Uterus (tissue), 4 donors: ENCODE data around the gene MGST2. TPM values are rescaled to one million over a fixed set of nuclear protein-coding genes. Genes with fewer than 3 reads are reported as not detected.

Experiments
- DNase-seq, 2 donors: peaks; one replicate each; pipeline ENCODE4 v3.0.0-alpha.2; 2019 to 2020
- H3K27ac ChIP-seq, 2 donors: fragments of 200-600 bp; sonication (generic); 1 replicate in 1 of 2; 2 replicates in 1 of 2; pipeline ENCODE4 v1.5.1; 2016 to 2018
- H3K27me3 ChIP-seq, 2 donors: fragments of 200-600 bp; sonication (generic); one replicate each; pipeline ENCODE4 v1.5.1; 2018 to 2019; ENCODE audit warnings: control low read depth in 1 of 2
- H3K36me3 ChIP-seq, 2 donors: fragments of 200-600 bp; sonication (generic); one replicate each; pipeline ENCODE4 v1.5.1; 2019; ENCODE audit warnings: control low read depth in 1 of 2
- H3K4me1 ChIP-seq, 2 donors: fragments of 200-600 bp; sonication (generic); one replicate each; pipeline ENCODE4 v1.5.1; 2018 to 2019; ENCODE audit warnings: control low read depth in 1 of 2
- H3K4me3 ChIP-seq, 2 donors: fragments of 200-600 bp; sonication (generic); 1 replicate in 1 of 2; 2 replicates in 1 of 2; pipeline ENCODE4 v1.5.1; 2018 to 2019; ENCODE audit warnings: mild to moderate bottlenecking in 1 of 2
- H3K9me3 ChIP-seq, 2 donors: fragments of 200-600 bp; sonication (generic); one replicate each; pipeline ENCODE4 v1.5.1; 2019; ENCODE audit warnings: control low read depth in 1 of 2
- POLR2A ChIP-seq, 2 donors: fragments of 450-650 bp; IDR thresholded peaks; one replicate each; pipeline ENCODE4 v1.6.1; 2016; ENCODE audit warnings: antibody characterized with exemption in 2 of 2, mild to moderate bottlenecking in 1 of 2, moderate library complexity in 1 of 2
- intact Hi-C: fragments of 100-400 bp; cut with DNase I; formaldehyde crosslinking; loops from one replicate; pipeline ENCODE4 v1.15.1; 2023; ENCODE audit warnings: low total_unique reads
- total RNA-seq, 4 donors: library from RNA; depleted of rRNA in 3 of 4; stranded (reverse); fragments of >200 nt in 3 of 4; gene quantifications; one replicate each; pipeline versions ENCODE4 v1.1.0 to v1.2.4, GENCODE V29; 2014 to 2023
- TF ChIP-seq, protein P1 (sequence below), 4 experiments: fragments of 200-600 bp in 2 of 4; fragments of 450-650 bp in 2 of 4; sonication (generic) in 2 of 4; IDR thresholded peaks; one replicate each; pipeline ENCODE4 v1.5.1; 2016 to 2019; ENCODE audit warnings: antibody characterized with exemption in 4 of 4, mild to moderate bottlenecking in 2 of 4, moderate library complexity in 1 of 4
- donor health status: DM: yes; HTN: yes; CAD: no.

The MGST2 gene
- total RNA-seq, 4 donors from 2014 or later = 19.4 to 141 (median 40.7) TPM

DNA sequence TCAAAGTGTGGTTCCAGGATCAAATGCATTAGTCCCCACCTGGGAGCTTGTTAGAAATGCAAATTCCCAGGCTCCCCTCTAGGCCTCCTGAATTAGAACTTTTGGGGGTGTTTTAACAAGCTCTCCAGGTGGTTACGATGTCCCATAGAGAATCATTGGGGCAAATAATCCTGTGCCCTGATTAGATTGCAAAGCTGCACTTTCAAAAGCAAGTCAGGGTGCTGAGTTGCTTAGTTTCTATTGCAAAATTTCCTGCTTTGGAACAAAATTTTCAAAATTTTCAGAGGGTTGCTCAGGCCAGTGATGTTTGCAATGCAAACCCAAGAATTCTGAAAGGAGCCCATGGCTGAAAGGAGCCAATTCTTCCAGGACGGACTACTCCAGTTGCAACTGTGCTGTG is 71.0 kb downstream of the MGST2 start:
- Histone ChIP-seq H3K4me3 (no peak overlapping the region), H3K4me1 (peaks cover 5 to 8% of the 10 kb centered on the region in 2 donors), H3K27me3 (no peaks in the 10 kb centered on the region), H3K27ac (peak overlapping the region; percentile 96 to 97), H3K9me3 (no peaks in the 10 kb centered on the region), H3K36me3 (no peaks in the 10 kb centered on the region)
- TF ChIP-seq, protein P1, sequence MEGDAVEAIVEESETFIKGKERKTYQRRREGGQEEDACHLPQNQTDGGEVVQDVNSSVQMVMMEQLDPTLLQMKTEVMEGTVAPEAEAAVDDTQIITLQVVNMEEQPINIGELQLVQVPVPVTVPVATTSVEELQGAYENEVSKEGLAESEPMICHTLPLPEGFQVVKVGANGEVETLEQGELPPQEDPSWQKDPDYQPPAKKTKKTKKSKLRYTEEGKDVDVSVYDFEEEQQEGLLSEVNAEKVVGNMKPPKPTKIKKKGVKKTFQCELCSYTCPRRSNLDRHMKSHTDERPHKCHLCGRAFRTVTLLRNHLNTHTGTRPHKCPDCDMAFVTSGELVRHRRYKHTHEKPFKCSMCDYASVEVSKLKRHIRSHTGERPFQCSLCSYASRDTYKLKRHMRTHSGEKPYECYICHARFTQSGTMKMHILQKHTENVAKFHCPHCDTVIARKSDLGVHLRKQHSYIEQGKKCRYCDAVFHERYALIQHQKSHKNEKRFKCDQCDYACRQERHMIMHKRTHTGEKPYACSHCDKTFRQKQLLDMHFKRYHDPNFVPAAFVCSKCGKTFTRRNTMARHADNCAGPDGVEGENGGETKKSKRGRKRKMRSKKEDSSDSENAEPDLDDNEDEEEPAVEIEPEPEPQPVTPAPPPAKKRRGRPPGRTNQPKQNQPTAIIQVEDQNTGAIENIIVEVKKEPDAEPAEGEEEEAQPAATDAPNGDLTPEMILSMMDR (IDR thresholded peaks at IDR 0.05) = no peak
- intact Hi-C loops = loop anchor here (10.0 kb wide), 3 partner anchors 168 to 588 kb away; no protein-coding TSS in a partner anchor
- no peak for DNase-seq

DNA sequence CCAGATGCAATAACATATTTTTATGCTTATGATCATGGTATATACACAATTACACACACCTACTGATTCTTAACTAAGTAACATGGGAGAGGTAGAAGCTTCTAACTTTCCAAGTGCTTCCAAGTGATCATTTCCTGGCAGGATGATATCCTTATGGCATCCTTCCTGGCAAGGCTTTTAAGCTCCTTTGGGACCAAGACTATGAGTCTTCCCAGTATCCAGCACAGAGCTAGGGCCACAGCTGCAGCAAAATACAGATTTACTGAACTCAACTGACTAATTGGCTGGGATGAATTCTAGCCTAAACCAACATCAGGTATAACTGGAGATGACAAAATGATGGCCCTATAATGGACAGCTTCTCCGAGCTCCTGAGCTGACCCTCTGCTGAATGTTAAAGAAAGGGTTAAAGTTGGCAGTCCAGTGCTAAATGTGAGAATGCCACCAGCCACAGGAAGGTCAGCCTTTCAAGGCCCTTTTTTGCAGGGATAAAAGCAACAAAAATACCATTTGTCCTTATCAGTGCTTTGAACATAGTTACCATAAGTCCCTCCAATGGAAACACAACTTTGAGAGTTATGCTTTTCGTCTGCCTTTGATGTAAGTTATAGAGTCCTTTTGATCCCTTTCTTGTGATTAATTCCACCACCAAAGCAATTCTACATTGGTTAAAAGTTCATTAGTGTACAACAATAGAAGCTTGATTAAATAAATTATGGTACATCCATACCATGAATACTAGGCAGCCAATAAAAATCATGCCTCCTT is 73.4 kb downstream of the MGST2 start:
- Histone ChIP-seq H3K27ac (no peak overlapping the region), H3K9me3 (no peaks in the 10 kb centered on the region), H3K27me3 (no peaks in the 10 kb centered on the region), H3K4me3 (no peak overlapping the region), H3K36me3 (no peaks in the 10 kb centered on the region), H3K4me1 (peaks cover 5 to 8% of the 10 kb centered on the region in 2 donors)
- DNase-seq = no peak
- no peak for TF ChIP-seq POLR2A (IDR thresholded peaks at IDR 0.05)
- TF ChIP-seq, protein P1 (IDR thresholded peaks at IDR 0.05) = no peak
- intact Hi-C loops = loop anchor here (10.0 kb wide), 3 partner anchors 166 to 586 kb away; no protein-coding TSS in a partner anchor

- H3K9me3 ChIP-seq = no peaks in the 10 kb centered on the region
- peak overlapping the region; percentile 82 to 84 for H3K27ac ChIP-seq
- peaks cover 5 to 8% of the 10 kb centered on the region in 2 donors for H3K4me1 ChIP-seq
- TF ChIP-seq, protein P1 (IDR thresholded peaks at IDR 0.05) = no peak
- TF ChIP-seq POLR2A (IDR thresholded peaks at IDR 0.05) = no peak
- DNase-seq = peak in 1 of 2 donors; percentile 50
- H3K27me3 ChIP-seq = no peaks in the 10 kb centered on the region
- H3K4me3 ChIP-seq = no peak overlapping the region
- no peaks in the 10 kb centered on the region for H3K36me3 ChIP-seq
- intact Hi-C loops = no loop called here
Measured at GRCh38 chr4:139740121-139740520, 74.5 kb downstream of the MGST2 start.

- Histone ChIP-seq H3K27me3 (no peaks in the 10 kb centered on the region), H3K4me3 (no peak overlapping the region), H3K27ac (peak overlapping the region; percentile 82 to 84), H3K36me3 (no peaks in the 10 kb centered on the region), H3K9me3 (no peaks in the 10 kb centered on the region), H3K4me1 (peaks cover 5 to 8% of the 10 kb centered on the region in 2 donors)
- intact Hi-C loops = no loop called here
- peak; percentile 63 to 83 for DNase-seq
- TF ChIP-seq, protein P1 (IDR thresholded peaks at IDR 0.05) = peak; percentile 21 to 44 (median 38)
- peak in 1 of 2 donors; percentile 25 for TF ChIP-seq POLR2A (IDR thresholded peaks at IDR 0.05)
Measured at GRCh38 chr4:139740531-139741041, 75.0 kb downstream of the MGST2 start.

DNA sequence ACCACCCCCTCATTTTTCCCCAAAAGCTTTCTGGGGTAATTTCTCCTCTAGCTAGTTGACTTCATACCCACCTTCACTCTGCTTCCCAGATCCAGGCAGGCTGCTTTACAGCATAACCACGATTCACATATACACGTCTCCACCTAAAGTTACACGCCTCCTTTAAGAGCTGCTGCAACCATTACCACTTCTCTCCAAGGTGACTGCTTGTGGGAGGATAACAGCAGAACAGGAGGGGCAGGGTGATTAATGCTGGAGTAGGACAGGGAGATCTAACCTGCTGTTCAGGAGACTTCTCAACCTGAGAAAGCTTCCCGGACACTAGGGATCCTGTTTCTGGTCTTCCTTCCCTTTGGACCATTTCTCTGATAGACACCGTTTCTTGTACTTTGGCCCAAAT is 77.4 kb downstream of the MGST2 start:
- peaks cover 5 to 8% of the 10 kb centered on the region in 2 donors for H3K4me1 ChIP-seq
- no peak overlapping the region for H3K4me3 ChIP-seq
- TF ChIP-seq, protein P1 (IDR thresholded peaks at IDR 0.05) = no peak
- TF ChIP-seq POLR2A (IDR thresholded peaks at IDR 0.05) = no peak
- intact Hi-C loops = no loop called here
- no peak overlapping the region for H3K27ac ChIP-seq
- no peak for DNase-seq
- H3K27me3 ChIP-seq = no peaks in the 10 kb centered on the region
- H3K36me3 ChIP-seq = no peaks in the 10 kb centered on the region
- H3K9me3 ChIP-seq = no peaks in the 10 kb centered on the region
